KMS-11 (cell line): ENCODE results near the gene HLA-DPB1.

Experiments used
- H2AFZ ChIP-seq: fragments of 200-600 bp; sonication (generic); 2 replicates; pipeline ENCODE4 v1.6.1; 2016; ENCODE audit warnings: antibody characterized with exemption, mixed run types, low read depth
- H3K27ac ChIP-seq: fragments of 200-600 bp; sonication (generic); 2 replicates; pipeline ENCODE4 v1.6.1; 2016; ENCODE audit warnings: mild to moderate bottlenecking, mixed run types
- H3K27me3 ChIP-seq: fragments of 200-600 bp; sonication (generic); 2 replicates; pipeline ENCODE4 v1.6.1; 2017; ENCODE audit warnings: mild to moderate bottlenecking, low read depth, mixed run types, moderate library complexity; ENCODE audit not compliant: insufficient read depth
- H3K36me3 ChIP-seq: fragments of 200-600 bp; sonication (generic); 2 replicates; pipeline ENCODE4 v1.6.1; 2017; ENCODE audit warnings: mild to moderate bottlenecking, mixed run types; ENCODE audit not compliant: insufficient read depth
- H3K4me1 ChIP-seq: fragments of 200-600 bp; sonication (generic); 2 replicates; pipeline ENCODE4 v1.6.1; 2016; ENCODE audit warnings: mild to moderate bottlenecking, low read depth, mixed run types; ENCODE audit not compliant: poor library complexity, severe bottlenecking
- H3K4me2 ChIP-seq: fragments of 200-600 bp; sonication (generic); 2 replicates; pipeline ENCODE4 v1.7.0; 2016; ENCODE audit warnings: mild to moderate bottlenecking, mixed run types
- H3K4me3 ChIP-seq: fragments of 200-600 bp; sonication (generic); IDR thresholded peaks from 2 replicates; pipeline ENCODE4 v1.6.1; 2017; ENCODE audit warnings: low read depth, low read length, mixed read lengths; ENCODE audit not compliant: insufficient read depth
- H3K79me2 ChIP-seq: fragments of 200-600 bp; sonication (generic); 2 replicates; pipeline ENCODE4 v1.6.1; 2016; ENCODE audit warnings: low read depth, mixed run types; ENCODE audit not compliant: insufficient read depth
- H3K9ac ChIP-seq: fragments of 200-600 bp; sonication (generic); 2 replicates; pipeline ENCODE4 v1.6.1; 2016; ENCODE audit warnings: mild to moderate bottlenecking, mixed run types
- H4K20me1 ChIP-seq: fragments of 200-600 bp; sonication (generic); 2 replicates; pipeline ENCODE4 v1.6.1; 2016; ENCODE audit warnings: mild to moderate bottlenecking, mixed run types; ENCODE audit not compliant: insufficient read depth
- TF ChIP-seq, protein P1 (sequence below): fragments of 200-600 bp; sonication (generic); conservative IDR thresholded peaks from 2 replicates; pipeline ENCODE4 v1.6.1; 2017; ENCODE audit warnings: low read depth, mild to moderate bottlenecking, antibody characterized with exemption, low read length, moderate library complexity, mixed read lengths

HLA-DPB1 gene

DNA sequence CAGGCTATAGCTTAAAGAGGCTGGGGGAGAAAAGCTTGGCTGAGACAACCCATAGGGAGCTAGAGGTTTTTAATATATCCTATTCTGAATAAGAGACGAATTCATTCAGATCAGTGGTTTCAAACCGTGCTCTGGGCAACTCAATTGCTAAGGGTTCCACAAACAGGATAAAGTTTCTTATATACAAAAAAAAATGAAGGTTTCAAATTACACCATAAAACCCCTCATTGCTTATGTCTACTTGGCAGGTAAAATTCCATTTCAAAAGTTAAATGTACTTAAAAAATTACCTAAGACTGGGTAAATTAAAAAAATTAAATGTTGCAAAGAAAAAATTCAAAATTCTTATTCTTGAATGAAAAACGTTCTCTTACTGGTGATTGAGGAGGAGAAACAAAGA lies 2.7 kb downstream of the HLA-DPB1 start:
- Histone ChIP-seq H3K4me1 (peaks cover 21% of the 10 kb centered on the region), H2AFZ (no peak overlapping the region), H3K4me3 (no peak overlapping the region), H4K20me1 (no peaks in the 10 kb centered on the region), H3K27ac (no peak overlapping the region), H3K9ac (no peak overlapping the region), H3K27me3 (no peaks in the 10 kb centered on the region), H3K4me2 (no peak overlapping the region), H3K79me2 (no peaks in the 10 kb centered on the region), H3K36me3 (no peaks in the 10 kb centered on the region)
- TF ChIP-seq, protein P1, sequence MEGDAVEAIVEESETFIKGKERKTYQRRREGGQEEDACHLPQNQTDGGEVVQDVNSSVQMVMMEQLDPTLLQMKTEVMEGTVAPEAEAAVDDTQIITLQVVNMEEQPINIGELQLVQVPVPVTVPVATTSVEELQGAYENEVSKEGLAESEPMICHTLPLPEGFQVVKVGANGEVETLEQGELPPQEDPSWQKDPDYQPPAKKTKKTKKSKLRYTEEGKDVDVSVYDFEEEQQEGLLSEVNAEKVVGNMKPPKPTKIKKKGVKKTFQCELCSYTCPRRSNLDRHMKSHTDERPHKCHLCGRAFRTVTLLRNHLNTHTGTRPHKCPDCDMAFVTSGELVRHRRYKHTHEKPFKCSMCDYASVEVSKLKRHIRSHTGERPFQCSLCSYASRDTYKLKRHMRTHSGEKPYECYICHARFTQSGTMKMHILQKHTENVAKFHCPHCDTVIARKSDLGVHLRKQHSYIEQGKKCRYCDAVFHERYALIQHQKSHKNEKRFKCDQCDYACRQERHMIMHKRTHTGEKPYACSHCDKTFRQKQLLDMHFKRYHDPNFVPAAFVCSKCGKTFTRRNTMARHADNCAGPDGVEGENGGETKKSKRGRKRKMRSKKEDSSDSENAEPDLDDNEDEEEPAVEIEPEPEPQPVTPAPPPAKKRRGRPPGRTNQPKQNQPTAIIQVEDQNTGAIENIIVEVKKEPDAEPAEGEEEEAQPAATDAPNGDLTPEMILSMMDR, result no peak

DNA sequence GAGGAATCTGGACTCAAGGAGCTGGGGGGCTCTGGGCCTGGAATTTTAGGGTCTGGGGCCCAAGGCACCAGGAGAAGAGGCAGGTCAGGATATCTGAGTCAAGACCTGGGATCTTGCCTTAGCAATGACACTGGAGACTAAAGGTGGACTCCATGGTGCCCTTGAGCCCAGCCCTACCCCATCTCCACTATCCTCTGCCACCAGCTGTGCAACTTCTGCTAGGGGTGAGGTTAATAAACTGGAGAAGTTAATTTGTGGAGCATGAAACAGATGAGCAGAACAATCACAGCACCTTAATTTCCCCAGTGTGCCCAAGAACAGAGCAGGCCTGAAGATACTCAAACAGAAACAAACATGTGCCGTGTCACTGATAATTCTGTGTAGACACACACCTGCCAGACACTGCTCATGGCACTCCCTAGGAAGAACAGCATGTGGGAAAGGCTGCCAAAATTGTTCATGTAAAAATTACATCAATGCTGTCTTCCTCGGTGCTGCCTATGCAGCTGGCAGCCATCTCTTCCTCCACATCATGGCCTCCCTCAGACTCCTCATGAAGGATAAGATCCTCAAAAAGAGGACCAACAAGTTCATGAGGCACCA lies 3.2 kb downstream of the HLA-DPB1 start:
- Histone ChIP-seq H3K4me2 (no peak overlapping the region), H3K4me3 (no peak overlapping the region), H4K20me1 (no peaks in the 10 kb centered on the region), H3K27ac (no peak overlapping the region), H3K9ac (no peak overlapping the region), H3K36me3 (no peaks in the 10 kb centered on the region), H3K79me2 (no peaks in the 10 kb centered on the region), H3K4me1 (peaks cover 15% of the 10 kb centered on the region), H3K27me3 (no peaks in the 10 kb centered on the region), H2AFZ (no peak overlapping the region)
- TF ChIP-seq, protein P1, result no peak

DNA sequence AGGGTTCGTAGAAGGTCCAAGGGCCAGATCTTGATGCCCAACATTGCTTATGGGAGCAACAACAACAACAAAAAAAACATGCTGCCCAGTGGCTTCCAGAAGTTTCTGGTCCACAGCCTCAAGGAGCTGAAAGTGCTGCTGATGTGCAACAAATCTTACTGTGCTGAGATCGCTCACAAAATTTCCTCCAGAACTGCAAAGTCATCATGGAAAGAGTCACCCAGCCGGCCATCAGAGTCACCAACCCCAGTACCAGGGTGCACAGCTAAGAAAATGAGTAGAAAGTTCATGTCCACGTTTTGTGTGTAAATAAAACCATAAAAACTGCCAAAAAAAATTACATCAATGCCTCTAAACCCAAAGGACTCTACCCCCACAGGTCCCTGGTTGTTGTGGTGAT lies 3.8 kb downstream of the HLA-DPB1 start:
- H3K27ac ChIP-seq, result no peak overlapping the region
- H3K4me2 ChIP-seq, result no peak overlapping the region
- no peaks in the 10 kb centered on the region for H3K27me3 ChIP-seq
- H3K4me3 ChIP-seq, result no peak overlapping the region
- no peak overlapping the region for H2AFZ ChIP-seq
- H3K79me2 ChIP-seq, result no peaks in the 10 kb centered on the region
- TF ChIP-seq, protein P1, result no peak
- H3K4me1 ChIP-seq, result peaks cover 10% of the 10 kb centered on the region
- no peaks in the 10 kb centered on the region for H3K36me3 ChIP-seq
- H4K20me1 ChIP-seq, result no peaks in the 10 kb centered on the region
- H3K9ac ChIP-seq, result no peak overlapping the region

DNA sequence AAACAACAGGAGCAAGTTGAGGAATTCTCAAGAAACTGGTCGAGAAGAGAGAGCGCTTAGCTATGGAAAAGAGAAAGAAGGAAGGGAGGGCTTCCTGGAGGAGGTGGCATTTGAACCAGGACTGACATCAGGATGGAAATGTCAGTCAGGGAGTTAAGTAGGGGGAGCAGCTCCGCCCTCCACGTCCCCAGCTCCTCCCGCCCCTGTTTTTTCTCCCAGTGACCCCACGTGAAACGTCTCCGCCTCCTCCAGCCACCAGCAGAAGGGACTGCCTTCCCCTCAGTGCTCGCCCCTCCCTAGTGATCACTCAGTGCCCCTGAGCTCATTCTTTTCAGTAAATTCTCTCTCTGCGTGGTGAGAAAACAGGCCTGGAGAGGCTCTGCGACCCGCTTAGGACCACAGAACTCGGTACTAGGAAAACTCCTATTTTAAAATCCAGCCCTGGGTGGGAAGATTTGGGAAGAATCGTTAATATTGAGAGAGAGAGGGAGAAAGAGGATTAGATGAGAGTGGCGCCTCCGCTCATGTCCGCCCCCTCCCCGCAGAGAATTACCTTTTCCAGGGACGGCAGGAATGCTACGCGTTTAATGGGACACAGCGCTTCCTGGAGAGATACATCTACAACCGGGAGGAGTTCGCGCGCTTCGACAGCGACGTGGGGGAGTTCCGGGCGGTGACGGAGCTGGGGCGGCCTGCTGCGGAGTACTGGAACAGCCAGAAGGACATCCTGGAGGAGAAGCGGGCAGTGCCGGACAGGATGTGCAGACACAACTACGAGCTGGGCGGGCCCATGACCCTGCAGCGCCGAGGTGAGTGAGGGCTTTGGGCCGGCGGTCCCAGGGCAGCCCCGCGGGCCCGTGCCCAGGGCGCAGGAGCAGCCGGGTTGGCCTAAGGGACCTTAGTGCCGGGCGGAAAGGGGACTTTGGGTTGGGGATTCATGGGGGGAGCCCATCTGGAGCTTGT lies 4.6 kb downstream of the HLA-DPB1 start:
- TF ChIP-seq, protein P1, result no peak
- no peak overlapping the region for H3K27ac ChIP-seq
- H3K36me3 ChIP-seq, result no peaks in the 10 kb centered on the region
- no peak overlapping the region for H3K4me2 ChIP-seq
- no peaks in the 10 kb centered on the region for H3K27me3 ChIP-seq
- no peaks in the 10 kb centered on the region for H4K20me1 ChIP-seq
- H3K9ac ChIP-seq, result no peak overlapping the region
- no peak overlapping the region for H3K4me3 ChIP-seq
- peaks cover 3% of the 10 kb centered on the region for H3K4me1 ChIP-seq
- no peak overlapping the region for H2AFZ ChIP-seq
- no peaks in the 10 kb centered on the region for H3K79me2 ChIP-seq
